ENCODE measurements around the gene NUP98.

NUP98 gene

GRCh38 chr11:3797329-3798090 is at the start of gene NUP98:
NUP98 (minus strand) TSS chr11:3797554; CDS start chr11:3782117, 15,437 bp downstream.
- DNase-seq, result peak; percentile 99

GRCh38 chr11:3845670-3846069 is 48.3 kb upstream of the NUP98 start:
- DNase-seq, result no peak

DNA sequence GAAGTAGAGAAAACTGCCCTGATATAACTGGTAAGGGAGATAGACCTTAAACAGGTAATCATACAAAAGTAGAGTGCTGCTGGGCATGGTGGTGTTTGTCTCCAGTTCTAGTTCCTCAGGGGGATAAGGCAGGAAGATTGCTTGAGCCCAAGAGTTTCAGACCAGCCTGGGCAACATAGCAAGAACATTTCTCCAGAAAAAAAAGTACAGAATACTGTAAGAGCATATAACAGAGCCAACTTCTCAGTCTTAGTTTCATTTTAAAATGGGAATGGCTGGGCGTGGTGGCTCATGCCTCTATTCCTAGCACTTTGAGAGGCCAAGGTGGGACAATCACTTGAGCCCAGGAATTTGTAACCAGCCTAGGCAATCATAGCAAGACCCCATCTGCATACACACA is 47.9 kb upstream of the NUP98 start:
- no peak for DNase-seq

DNA sequence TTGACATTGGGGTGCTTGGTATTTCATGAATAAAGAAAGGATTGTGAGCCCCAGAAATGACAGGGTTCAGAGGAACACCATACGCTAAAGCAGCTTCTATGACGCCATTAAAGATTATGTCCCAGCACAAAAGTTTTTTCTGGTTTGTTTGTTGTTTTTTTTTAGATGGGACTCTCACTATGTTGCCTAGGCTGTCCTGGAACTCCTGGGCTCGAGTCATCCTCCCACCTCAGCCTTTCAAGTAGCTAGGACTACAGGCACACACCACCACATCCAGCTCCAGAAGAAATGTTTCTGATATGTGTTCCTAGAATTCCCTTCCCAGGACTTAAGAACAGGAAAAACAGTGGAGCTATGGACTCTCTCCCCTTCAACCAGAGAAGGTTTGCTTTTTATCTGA is 46.0 kb upstream of the NUP98 start:
- DNase-seq, result no peak

DNA sequence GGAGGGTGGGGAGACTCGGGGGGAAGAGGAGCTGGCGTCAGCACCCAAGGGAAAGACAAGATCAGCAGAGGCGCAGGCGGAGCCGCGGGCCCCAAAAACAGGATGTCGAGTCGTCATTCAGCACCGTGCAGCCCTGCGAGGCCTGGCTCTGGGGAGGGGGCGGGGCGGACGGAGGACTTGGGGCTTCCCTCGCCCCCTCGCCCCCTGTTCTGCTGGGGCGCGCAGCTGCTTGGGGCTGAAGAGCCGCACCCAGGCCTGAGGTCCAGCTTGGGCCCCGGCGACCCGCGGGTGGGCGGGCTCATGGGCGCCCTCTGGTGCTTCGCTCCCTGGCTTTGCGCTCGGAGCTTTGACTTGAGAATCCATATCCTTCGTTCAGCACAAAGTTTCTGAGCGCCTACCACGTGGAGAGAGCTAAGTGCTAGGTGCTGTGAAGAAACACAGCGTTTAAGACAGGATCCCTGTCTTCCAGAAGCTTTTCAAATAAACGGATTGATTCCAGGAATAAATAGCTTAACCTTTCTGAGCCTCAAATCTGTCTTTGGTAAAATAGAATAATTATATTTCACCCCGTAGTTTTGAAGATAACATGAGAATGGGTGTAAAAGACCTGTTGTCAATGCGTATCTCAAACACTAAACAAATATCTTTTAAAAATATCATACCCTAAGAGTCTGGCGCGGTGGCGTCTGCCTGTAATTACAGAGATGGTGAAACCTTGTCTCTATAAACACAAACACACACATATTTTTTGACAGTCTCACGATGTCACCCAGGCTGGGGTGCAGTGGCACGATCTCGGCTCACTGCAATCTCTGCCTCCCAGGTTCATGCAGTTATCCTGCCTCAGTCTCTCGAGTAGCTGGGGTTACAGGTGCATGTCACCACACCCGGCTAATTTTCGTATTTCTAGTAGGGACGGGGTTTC is 44.3 kb upstream of the NUP98 start:
- peak; percentile 94 for DNase-seq

GRCh38 chr11:3840870-3841425 is 43.6 kb upstream of the NUP98 start, which contains the start of gene RHOG:
RHOG (minus strand) TSS chr11:3840959; CDS start chr11:3828138, 12,821 bp downstream.
- DNase-seq, result no peak

GRCh38 chr11:3840004-3840869 is 42.9 kb upstream of the NUP98 start:
- DNase-seq, result peak; percentile 45

DNA sequence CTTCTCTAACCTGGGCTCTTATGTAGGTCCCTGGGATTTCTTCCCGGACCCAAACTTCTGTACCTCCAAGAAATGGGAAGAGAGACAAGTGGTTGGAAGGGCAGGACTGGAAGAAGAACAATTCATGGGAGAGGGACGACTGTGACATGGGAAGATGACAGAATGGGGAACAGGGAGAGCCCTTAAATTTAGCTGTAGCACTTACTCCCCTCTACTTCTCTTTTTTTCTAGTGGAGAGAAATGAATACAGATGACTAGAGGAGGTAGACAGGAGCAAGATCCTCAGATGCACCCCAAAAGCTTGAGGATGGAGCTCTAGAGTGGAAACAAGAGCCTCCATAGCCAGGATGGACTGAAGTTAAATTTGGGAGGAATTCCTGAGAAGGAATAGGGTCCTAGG is 41.1 kb upstream of the NUP98 start:
- DNase-seq, result no peak

DNA sequence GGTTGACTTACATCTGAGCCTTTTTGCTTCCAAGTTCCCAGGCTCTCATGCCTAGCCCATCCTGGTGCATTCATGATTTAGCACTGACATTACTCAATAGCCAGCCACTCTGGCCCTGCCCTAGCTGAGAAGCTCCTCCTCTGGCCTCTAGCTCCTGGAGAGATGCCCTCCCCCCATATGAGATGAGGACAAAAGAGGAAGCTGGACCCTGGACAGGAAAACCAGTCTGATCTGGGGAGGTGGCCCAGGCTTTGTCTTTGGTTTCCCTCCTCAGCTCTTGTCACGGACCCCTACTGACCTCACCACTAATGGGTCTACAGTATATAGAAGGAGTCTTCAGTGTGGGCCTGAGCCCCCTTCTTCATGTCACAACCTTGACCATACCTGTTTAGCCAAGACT is 40.4 kb upstream of the NUP98 start:
- DNase-seq, result no peak

DNA sequence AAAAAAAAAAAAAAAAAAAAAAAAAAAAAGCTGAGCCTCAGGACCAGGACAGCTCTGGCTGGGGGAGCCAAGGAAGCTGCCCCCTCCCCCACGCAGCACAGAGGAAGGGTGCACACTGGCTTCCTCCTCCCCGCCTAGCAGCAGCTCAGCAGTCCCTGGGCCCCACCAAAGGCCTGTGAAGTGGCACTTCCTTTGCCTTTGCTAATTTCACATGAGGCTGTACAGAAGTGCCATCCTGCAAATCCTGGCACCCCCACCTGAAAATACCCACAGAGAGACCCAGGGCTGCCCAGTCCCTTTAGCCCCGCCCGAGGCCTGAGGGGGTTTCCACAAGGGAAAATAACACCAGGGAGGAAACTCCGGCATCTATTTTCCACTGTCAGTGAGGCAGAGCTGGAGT is 39.5 kb upstream of the NUP98 start:
- peak; percentile 45 for DNase-seq

- DNase-seq, result no peak
Measured at GRCh38 chr11:3835751-3836150, 38.4 kb upstream of the NUP98 start.

GRCh38 chr11:3834664-3835461 is 37.5 kb upstream of the NUP98 start:
- no peak for DNase-seq

GRCh38 chr11:3834349-3834663 is 37.0 kb upstream of the NUP98 start:
- DNase-seq, result no peak

- DNase-seq, result no peak
Measured at GRCh38 chr11:3833449-3833848, 36.1 kb upstream of the NUP98 start.

DNA sequence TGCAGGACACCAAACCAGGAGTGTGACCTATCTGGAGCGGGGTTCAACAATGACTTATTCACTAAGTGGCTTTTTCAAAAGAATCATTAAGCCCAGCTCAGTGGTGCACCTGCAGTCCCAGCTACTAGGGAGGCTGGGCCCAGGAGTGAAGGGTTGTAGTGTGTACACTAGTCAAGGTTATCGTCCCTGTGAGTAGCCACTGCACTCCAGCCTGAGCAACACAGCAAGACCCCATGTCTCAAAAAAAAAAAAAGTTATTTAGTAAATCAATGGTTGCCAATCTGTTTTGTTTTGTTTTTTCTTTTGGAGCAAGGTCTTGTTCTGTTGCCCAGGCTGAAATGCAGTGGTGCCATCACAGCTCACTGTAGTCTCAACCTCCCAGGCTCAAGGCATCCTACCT is 35.5 kb upstream of the NUP98 start:
- DNase-seq, result no peak

DNA sequence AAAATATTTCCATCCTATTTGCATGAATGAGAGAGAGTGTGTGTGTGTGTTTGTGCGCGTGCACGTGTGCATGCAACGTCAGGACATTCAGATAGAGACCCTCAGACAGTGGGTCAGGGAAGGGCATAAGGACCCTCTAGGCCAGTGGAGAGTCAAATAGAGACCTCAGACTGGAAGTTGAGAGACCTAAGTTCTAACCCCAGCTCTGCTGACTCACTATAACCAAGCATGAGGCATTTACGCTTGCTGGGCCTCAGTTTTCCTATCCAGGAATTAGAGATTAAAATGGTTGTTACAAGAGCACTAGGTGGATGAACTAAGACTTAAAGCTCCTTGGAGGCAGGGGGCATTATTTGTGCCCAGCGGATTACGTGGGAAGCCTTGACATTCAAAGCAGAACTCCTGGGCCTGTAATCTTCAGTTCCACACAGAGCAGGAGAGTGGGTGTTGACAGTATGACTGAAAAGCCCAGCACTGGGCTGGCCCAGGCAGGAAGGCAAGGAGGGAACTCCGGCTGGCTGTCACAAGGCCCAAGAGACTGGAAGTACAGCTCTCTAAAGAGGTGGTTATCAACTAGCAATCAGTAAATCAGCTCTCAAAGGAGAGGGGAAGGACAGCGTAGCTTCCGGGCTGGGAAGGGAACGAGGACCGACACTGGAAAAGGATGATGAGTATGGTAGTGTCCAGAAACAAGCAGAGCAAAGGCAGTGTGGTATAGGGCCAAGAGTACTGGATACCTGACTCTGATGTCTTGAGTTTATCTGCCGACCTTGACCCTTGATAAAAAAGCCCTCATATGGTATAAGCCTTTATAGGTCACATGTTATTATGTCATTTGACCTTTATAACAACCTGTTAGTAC is 34.3 kb upstream of the NUP98 start:
- no peak for DNase-seq

- DNase-seq, result no peak
Measured at GRCh38 chr11:3830730-3831129, 33.4 kb upstream of the NUP98 start.

- DNase-seq, result no peak
Measured at GRCh38 chr11:3830088-3830487, 32.7 kb upstream of the NUP98 start.

DNA sequence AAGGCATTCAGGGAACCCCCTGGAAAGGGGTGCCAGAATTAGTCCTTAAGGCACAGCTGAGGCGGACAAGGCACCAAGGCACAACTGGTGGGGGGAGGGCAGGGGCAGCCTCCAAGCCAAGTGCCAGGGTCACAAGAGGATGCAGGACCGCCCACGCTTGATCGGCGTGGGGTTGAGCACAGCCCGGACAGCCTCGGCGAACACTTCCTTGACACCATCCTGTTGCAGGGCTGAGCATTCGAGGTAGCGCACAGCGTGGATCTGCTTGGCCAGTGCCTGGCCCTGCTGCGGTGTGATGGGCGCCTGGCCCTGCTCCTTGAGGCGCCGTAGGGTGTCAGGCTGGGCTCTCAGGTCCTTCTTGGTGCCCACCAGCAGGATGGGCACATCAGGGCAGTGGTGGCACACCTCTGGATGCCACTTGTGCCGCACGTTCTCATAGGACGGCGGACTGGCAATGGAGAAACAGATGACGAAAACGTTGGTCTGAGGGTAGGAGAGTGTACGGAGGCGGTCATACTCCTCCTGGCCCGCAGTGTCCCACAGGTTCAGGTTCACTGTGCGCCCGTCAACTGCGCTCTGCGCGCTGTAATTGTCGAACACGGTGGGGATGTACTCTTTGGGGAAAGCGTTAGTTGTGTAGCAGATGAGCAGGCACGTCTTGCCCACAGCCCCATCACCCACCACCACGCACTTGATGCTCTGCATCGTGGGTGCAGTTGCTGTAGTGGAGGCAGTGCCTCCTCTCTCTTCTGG is 30.3 kb upstream of the NUP98 start:
- DNase-seq, result no peak

DNA sequence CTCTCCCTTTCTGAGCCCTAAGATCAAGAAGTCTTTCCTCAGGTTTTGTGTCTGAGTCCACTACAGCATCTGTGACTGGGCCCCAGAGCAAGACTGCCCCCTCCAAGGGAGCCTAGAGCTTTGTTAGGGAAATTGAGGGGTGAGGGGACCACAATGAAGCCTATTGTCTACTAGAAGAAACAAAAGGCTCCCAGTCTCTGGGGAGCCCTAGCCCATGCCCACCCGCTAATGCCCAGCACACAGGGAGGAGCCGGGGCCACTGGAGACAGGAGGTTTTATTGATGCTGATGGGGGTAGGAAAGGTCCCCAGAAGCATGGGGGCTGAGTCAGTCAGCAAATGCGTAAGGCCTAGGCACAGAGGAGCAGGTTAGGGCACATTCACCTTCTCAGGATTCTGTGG is 29.4 kb upstream of the NUP98 start:
- no peak for DNase-seq
